Measurements from ENCODE around the gene P2RY2.
A peak's percentile ranks its signal among the peaks of the same experiment; 100 is the strongest.

Gene P2RY2

DNA sequence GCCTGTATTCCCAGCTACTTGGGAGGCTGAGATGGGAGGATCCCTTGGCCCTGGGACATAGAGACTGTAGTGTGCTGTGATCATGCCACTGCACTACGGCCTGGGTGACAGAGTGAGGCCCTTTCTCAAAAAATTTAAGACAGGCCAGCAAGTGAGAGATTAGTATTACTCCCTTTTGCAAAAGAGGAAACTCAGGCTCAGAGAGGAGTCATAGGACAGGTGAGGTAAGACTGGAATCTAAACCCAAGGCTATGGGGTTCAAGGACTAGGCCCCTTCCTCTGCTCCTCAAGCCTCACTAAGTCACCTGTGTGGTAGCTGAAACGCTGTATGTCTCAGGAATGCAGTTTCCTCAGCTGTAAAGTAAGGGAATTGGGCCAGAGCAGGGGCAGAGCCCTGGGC, 1.6 kb upstream of the P2RY2 start:
- Histone ChIP-seq H3K4me3 (ENCODE audit: low read length) (no peak overlapping the region), H3K36me3 (ENCODE audit: control insufficient read depth, low read length) (no peaks in the 10 kb centered on the region), H3K27ac (ENCODE audit: low read depth, low read length) (no peak overlapping the region), H3F3A (ENCODE audit: control insufficient read depth, insufficient read depth) (no peaks in the 10 kb centered on the region), H3K9me3 (ENCODE audit: control insufficient read depth, insufficient read depth, low read length) (no peaks in the 10 kb centered on the region), H3K4me2 (ENCODE audit: low read length) (no peak overlapping the region), H3K27me3 (ENCODE audit: control insufficient read depth, low read length) (peaks cover 30% of the 10 kb centered on the region), H3K79me2 (ENCODE audit: control insufficient read depth, low read length) (no peaks in the 10 kb centered on the region), H4K20me1 (ENCODE audit: control insufficient read depth, insufficient read depth, low read depth, low read length) (no peaks in the 10 kb centered on the region), H3K9me2 (replicated peaks; ENCODE audit: control insufficient read depth, low read length) (no peaks in the 10 kb centered on the region), H3K4me1 (ENCODE audit: control insufficient read depth, low read length) (peaks cover 12% of the 10 kb centered on the region)
- TF ChIP-seq, protein P1, sequence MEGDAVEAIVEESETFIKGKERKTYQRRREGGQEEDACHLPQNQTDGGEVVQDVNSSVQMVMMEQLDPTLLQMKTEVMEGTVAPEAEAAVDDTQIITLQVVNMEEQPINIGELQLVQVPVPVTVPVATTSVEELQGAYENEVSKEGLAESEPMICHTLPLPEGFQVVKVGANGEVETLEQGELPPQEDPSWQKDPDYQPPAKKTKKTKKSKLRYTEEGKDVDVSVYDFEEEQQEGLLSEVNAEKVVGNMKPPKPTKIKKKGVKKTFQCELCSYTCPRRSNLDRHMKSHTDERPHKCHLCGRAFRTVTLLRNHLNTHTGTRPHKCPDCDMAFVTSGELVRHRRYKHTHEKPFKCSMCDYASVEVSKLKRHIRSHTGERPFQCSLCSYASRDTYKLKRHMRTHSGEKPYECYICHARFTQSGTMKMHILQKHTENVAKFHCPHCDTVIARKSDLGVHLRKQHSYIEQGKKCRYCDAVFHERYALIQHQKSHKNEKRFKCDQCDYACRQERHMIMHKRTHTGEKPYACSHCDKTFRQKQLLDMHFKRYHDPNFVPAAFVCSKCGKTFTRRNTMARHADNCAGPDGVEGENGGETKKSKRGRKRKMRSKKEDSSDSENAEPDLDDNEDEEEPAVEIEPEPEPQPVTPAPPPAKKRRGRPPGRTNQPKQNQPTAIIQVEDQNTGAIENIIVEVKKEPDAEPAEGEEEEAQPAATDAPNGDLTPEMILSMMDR (IDR thresholded peaks at IDR 0.05; ENCODE audit: low read depth, low read length, poor library complexity, severe bottlenecking): no peak
- no peak for TF ChIP-seq EZH2phosphoT487 (IDR thresholded peaks at IDR 0.05; ENCODE audit: borderline replicate concordance, low read length)

DNA sequence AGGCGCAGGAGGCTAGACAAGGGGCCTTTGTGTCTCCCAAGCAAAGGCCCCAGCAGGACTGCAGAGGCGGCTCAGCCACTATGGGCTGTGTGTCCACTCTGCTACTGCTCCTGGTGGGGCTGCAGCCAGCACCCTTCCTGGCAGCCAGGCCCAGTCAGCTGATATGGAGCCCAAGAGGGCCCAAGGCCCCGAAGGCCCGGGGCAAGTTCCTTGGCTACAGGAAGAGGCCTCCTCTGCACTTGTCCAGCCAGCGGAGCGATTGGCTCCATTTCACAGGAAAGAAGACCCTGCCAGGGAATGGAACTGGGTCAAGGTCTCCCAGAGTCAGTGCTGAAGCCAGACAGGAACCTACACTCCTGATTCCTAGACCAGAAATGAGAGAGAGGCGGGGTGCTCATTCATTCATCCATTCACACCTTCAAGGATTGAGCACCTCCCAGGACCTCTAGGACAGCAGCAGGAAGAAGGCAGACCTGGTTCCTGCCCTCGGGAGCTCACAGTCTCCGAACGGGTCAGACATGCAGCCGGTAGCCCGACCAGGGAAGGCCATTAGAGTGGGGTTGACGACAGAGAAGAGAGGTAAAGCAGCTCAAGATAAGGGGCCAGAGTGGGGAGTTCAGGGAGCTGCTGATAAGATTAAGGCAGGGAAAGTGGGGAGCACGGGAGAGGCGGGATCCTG, 811 bp upstream of the P2RY2 start:
- Histone ChIP-seq H3K4me2 (ENCODE audit: low read length) (no peak overlapping the region; the same call in 1 of the 2 replicates), H3K27ac (ENCODE audit: low read depth, low read length) (no peak overlapping the region), H3K4me1 (ENCODE audit: control insufficient read depth, low read length) (peaks cover 12% of the 10 kb centered on the region), H3K36me3 (ENCODE audit: control insufficient read depth, low read length) (no peaks in the 10 kb centered on the region), H3F3A (ENCODE audit: control insufficient read depth, insufficient read depth) (no peaks in the 10 kb centered on the region), H4K20me1 (ENCODE audit: control insufficient read depth, insufficient read depth, low read depth, low read length) (no peaks in the 10 kb centered on the region), H3K4me3 (ENCODE audit: low read length) (no peak overlapping the region), H3K9me3 (ENCODE audit: control insufficient read depth, insufficient read depth, low read length) (no peaks in the 10 kb centered on the region), H3K27me3 (ENCODE audit: control insufficient read depth, low read length) (peaks cover 30% of the 10 kb centered on the region), H3K9me2 (replicated peaks; ENCODE audit: control insufficient read depth, low read length) (no peaks in the 10 kb centered on the region), H3K79me2 (ENCODE audit: control insufficient read depth, low read length) (no peaks in the 10 kb centered on the region)
- TF ChIP-seq, protein P1 (IDR thresholded peaks at IDR 0.05; ENCODE audit: low read depth, low read length, poor library complexity, severe bottlenecking): no peak
- TF ChIP-seq EZH2phosphoT487 (IDR thresholded peaks at IDR 0.05; ENCODE audit: borderline replicate concordance, low read length): no peak

DNA sequence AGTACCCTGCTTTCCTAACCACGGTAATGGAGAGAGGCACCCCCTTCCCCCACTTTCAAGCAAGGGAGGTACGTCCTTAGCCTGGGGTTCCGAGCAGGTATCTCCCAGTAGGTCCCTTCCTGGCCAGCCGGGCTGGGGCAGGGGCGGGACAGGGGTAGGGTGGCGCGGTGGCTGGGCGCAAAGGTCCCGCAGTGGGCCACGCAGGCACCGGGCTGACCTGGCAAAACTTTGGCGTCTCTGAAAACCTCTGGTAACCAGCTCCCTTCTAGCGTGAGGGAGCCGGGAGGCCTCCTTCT, 323 bp upstream of the P2RY2 start:
- H3K36me3 ChIP-seq (ENCODE audit: control insufficient read depth, low read length): no peaks in the 10 kb centered on the region
- H3K79me2 ChIP-seq (ENCODE audit: control insufficient read depth, low read length): no peaks in the 10 kb centered on the region
- H3K27ac ChIP-seq (ENCODE audit: low read depth, low read length): no peak overlapping the region
- H4K20me1 ChIP-seq (ENCODE audit: control insufficient read depth, insufficient read depth, low read depth, low read length): no peaks in the 10 kb centered on the region
- TF ChIP-seq, protein P1 (IDR thresholded peaks at IDR 0.05; ENCODE audit: low read depth, low read length, poor library complexity, severe bottlenecking): no peak
- no peak for TF ChIP-seq EZH2phosphoT487 (IDR thresholded peaks at IDR 0.05; ENCODE audit: borderline replicate concordance, low read length)
- peaks cover 30% of the 10 kb centered on the region for H3K27me3 ChIP-seq (ENCODE audit: control insufficient read depth, low read length)
- peaks cover 12% of the 10 kb centered on the region for H3K4me1 ChIP-seq (ENCODE audit: control insufficient read depth, low read length)
- no peaks in the 10 kb centered on the region for H3K9me2 ChIP-seq (replicated peaks; ENCODE audit: control insufficient read depth, low read length)
- H3F3A ChIP-seq (ENCODE audit: control insufficient read depth, insufficient read depth): no peaks in the 10 kb centered on the region
- H3K4me2 ChIP-seq (ENCODE audit: low read length): peak overlapping the region; percentile 46
- no peak overlapping the region for H3K4me3 ChIP-seq (ENCODE audit: low read length)
- no peaks in the 10 kb centered on the region for H3K9me3 ChIP-seq (ENCODE audit: control insufficient read depth, insufficient read depth, low read length)

All from DOHH2 (cell line).